KMS-11 (cell line): ENCODE data around the gene OBP2B.
A peak's percentile ranks its signal among the peaks of the same experiment; 100 is the strongest.

Experiments
- H2AFZ ChIP-seq: fragments of 200-600 bp; sonication (generic); 2 replicates; pipeline ENCODE4 v1.6.1; 2016; ENCODE audit warnings: antibody characterized with exemption, mixed run types, low read depth
- H3K27ac ChIP-seq: fragments of 200-600 bp; sonication (generic); 2 replicates; pipeline ENCODE4 v1.6.1; 2016; ENCODE audit warnings: mild to moderate bottlenecking, mixed run types
- H3K27me3 ChIP-seq: fragments of 200-600 bp; sonication (generic); 2 replicates; pipeline ENCODE4 v1.6.1; 2017; ENCODE audit warnings: mild to moderate bottlenecking, low read depth, mixed run types, moderate library complexity; ENCODE audit not compliant: insufficient read depth
- H3K36me3 ChIP-seq: fragments of 200-600 bp; sonication (generic); 2 replicates; pipeline ENCODE4 v1.6.1; 2017; ENCODE audit warnings: mild to moderate bottlenecking, mixed run types; ENCODE audit not compliant: insufficient read depth
- H3K4me1 ChIP-seq: fragments of 200-600 bp; sonication (generic); 2 replicates; pipeline ENCODE4 v1.6.1; 2016; ENCODE audit warnings: mild to moderate bottlenecking, low read depth, mixed run types; ENCODE audit not compliant: poor library complexity, severe bottlenecking
- H3K4me2 ChIP-seq: fragments of 200-600 bp; sonication (generic); 2 replicates; pipeline ENCODE4 v1.7.0; 2016; ENCODE audit warnings: mild to moderate bottlenecking, mixed run types
- H3K4me3 ChIP-seq: fragments of 200-600 bp; sonication (generic); IDR thresholded peaks from 2 replicates; pipeline ENCODE4 v1.6.1; 2017; ENCODE audit warnings: low read depth, low read length, mixed read lengths; ENCODE audit not compliant: insufficient read depth
- H3K79me2 ChIP-seq: fragments of 200-600 bp; sonication (generic); 2 replicates; pipeline ENCODE4 v1.6.1; 2016; ENCODE audit warnings: low read depth, mixed run types; ENCODE audit not compliant: insufficient read depth
- H3K9ac ChIP-seq: fragments of 200-600 bp; sonication (generic); 2 replicates; pipeline ENCODE4 v1.6.1; 2016; ENCODE audit warnings: mild to moderate bottlenecking, mixed run types
- H4K20me1 ChIP-seq: fragments of 200-600 bp; sonication (generic); 2 replicates; pipeline ENCODE4 v1.6.1; 2016; ENCODE audit warnings: mild to moderate bottlenecking, mixed run types; ENCODE audit not compliant: insufficient read depth
- CTCF ChIP-seq: fragments of 200-600 bp; sonication (generic); conservative IDR thresholded peaks from 2 replicates; pipeline ENCODE4 v1.6.1; 2017; ENCODE audit warnings: low read depth, mild to moderate bottlenecking, antibody characterized with exemption, low read length, moderate library complexity, mixed read lengths

The OBP2B gene

GRCh38 chr9:133242991-133243390 lies 33.9 kb upstream of the OBP2B start:
- Histone ChIP-seq H3K36me3 (no peaks in the 10 kb centered on the region), H3K4me3 (no peak overlapping the region), H3K9ac (no peak overlapping the region), H3K27me3 (peaks cover 81% of the 10 kb centered on the region), H3K4me2 (no peak overlapping the region), H4K20me1 (no peaks in the 10 kb centered on the region), H2AFZ (no peak overlapping the region), H3K79me2 (no peaks in the 10 kb centered on the region), H3K27ac (no peak overlapping the region), H3K4me1 (no peaks in the 10 kb centered on the region)
- no peak for TF ChIP-seq CTCF

GRCh38 chr9:133242241-133242640 lies 33.2 kb upstream of the OBP2B start:
- Histone ChIP-seq H2AFZ (no peak overlapping the region), H3K4me3 (no peak overlapping the region), H3K27me3 (peaks cover 82% of the 10 kb centered on the region), H3K4me1 (no peaks in the 10 kb centered on the region), H3K9ac (no peak overlapping the region), H3K4me2 (no peak overlapping the region), H3K36me3 (no peaks in the 10 kb centered on the region), H4K20me1 (no peaks in the 10 kb centered on the region), H3K79me2 (no peaks in the 10 kb centered on the region), H3K27ac (no peak overlapping the region)
- TF ChIP-seq CTCF = no peak

GRCh38 chr9:133239533-133240090 lies 30.6 kb upstream of the OBP2B start:
- no peaks in the 10 kb centered on the region for H4K20me1 ChIP-seq
- no peak overlapping the region for H3K27ac ChIP-seq
- H3K36me3 ChIP-seq = no peaks in the 10 kb centered on the region
- H3K79me2 ChIP-seq = no peaks in the 10 kb centered on the region
- H3K4me3 ChIP-seq = no peak overlapping the region
- no peak for TF ChIP-seq CTCF
- no peak overlapping the region for H2AFZ ChIP-seq
- no peak overlapping the region for H3K4me2 ChIP-seq
- H3K4me1 ChIP-seq = no peaks in the 10 kb centered on the region
- no peak overlapping the region for H3K9ac ChIP-seq
- H3K27me3 ChIP-seq = peaks cover 64% of the 10 kb centered on the region

GRCh38 chr9:133238851-133239532 lies 29.9 kb upstream of the OBP2B start:
- Histone ChIP-seq H3K79me2 (no peaks in the 10 kb centered on the region), H3K4me2 (no peak overlapping the region), H3K4me1 (no peaks in the 10 kb centered on the region), H3K27me3 (peaks cover 64% of the 10 kb centered on the region), H3K36me3 (no peaks in the 10 kb centered on the region), H3K4me3 (no peak overlapping the region), H3K9ac (no peak overlapping the region), H4K20me1 (no peaks in the 10 kb centered on the region), H2AFZ (no peak overlapping the region), H3K27ac (no peak overlapping the region)
- peak; percentile 28; the same call in 1 of the 2 replicates for TF ChIP-seq CTCF
